ENCODE measurements around the gene MSRB1.
"Not testable (repeated sequence)": the region's sequence is repeated elsewhere in the genome, so short reads cannot be mapped to it uniquely, and the experiment has no call there.

Gene MSRB1

DNA sequence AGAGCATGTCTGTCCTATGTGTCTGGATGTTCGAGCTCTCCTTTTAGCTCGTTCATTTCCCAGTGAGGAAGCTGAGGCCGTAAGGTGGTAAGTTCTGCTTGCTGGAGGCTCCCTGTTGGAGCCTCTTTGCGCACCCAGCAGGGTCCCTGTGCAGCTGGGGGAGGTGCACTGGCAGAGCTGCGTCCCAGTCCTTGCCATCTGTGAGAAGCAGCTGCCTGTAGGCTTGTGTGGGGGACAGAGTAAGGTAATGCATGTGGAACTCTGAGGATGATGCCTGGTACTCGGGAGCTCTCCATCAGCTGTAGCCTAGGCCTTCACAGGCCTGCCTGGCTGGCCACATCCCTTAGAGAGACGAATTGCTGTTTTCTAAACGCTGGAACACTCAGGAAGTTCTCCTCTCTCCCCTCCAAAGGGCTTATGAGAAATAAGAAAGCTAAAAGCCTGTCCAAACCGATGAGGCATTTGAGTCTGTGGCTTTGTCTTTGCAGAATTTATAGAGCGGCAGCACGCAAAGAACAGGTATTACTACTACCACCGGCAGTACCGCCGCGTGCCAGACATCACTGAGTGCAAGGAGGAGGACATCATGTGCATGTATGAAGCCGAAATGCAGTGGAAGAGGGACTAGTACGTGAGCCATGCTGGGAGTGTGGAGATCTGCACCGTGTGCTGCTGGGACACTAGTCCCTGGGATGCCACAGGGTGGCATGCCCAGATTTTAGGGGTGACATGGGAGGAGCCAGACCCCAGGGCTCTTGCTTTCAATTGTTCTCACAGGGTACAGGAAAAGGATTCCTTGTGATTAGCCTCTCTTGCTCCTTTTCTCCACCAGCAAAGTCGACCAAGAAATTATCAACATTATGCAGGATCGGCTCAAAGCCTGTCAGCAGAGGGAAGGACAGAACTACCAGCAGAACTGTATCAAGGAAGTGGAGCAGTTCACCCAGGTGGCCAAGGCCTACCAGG is 17.9 kb upstream of the MSRB1 start:
- DNase-seq (ENCODE audit: low read depth in 2 of 2) = no peak

DNA sequence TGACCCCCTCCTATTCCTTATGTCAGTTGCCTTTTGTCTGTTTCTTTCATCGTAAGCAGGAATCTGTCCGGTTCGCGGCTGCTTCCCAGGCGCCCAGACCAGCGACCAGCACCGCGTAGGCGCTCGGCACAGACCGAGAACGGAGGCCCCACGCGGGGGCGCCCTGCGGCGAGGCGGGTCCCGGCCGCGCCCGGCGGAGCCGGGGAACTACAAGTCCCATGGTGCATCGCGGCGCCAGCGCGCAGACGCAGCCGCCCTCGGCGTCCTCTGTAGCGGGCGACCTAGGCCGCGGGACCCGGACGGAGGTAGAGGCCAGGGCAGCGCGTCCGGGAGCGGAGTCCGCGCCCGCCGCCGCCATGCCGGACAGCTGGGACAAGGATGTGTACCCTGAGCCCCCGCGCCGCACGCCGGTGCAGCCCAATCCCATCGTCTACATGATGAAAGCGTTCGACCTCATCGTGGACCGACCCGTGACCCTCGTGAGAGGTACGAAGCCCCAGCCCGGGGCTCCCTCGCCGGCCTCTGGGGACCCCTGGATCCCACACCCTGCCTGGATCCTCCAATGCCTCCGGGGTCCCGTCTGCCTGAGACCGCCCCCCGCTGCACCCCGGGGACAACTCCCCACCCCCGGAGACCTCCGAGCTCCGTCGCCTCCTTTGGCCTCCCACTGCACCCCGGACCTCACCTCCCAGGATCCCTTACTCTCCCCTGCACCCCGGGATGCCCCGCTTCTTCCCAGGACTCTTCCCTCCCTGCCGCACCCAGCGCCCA is 16.5 kb upstream of the MSRB1 start, which contains the start of gene NDUFB10:
Gene NDUFB10 (plus strand): TSS at position 270 of the 771 bp plus-strand sequence. CDS start 87 bp downstream, at position 357.
- peak; percentile 72 to 80 for DNase-seq (ENCODE audit: low read depth in 2 of 2)

DNA sequence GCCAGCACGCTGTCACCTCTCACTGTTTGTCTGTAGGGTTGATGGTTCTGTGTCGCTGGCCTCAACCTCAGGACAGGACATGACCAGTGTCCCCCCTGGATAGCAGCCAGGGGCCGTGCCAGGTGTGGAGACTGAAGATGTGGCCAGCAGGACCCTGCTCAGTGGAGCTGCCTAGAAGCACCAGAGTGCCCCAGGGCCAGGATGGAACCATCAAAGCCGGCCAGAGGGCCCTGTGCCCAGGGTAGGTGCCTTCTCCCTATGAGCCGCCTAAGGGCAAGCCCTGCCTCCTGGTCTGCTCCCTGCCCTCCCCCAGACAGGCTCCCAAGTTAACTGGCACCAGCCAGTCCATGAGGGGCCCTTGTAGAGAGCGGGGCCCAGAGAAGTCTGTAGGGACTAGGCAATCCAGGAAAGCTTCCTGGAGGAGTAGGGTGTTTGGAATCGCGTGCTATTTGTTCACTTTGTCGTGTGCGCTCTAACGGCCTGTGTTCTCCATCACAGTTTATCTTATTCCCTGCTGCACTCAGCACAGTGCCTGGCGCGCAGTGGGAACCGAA is 15.8 kb upstream of the MSRB1 start:
- DNase-seq (ENCODE audit: low read depth in 2 of 2) = no peak

DNA sequence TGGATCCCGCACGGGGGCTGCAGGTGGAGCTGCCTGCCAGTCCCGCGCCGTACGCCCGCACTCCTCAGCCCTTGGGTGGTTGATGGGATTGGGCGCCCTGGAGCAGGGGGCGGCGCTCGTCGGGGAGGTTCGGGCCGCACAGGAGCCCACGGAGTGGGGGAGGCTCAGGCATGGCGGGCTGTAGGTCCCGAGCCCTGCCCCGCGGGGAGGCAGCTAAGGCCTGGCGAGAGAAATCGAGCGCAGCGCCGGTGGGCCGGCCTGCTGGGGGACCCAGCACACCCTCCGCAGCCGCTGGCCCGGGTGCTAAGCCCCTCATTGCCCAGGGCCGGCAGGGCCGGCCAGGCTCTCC is 15.1 kb upstream of the MSRB1 start:
- not testable (repeated sequence) for DNase-seq (ENCODE audit: low read depth in 2 of 2)

DNA sequence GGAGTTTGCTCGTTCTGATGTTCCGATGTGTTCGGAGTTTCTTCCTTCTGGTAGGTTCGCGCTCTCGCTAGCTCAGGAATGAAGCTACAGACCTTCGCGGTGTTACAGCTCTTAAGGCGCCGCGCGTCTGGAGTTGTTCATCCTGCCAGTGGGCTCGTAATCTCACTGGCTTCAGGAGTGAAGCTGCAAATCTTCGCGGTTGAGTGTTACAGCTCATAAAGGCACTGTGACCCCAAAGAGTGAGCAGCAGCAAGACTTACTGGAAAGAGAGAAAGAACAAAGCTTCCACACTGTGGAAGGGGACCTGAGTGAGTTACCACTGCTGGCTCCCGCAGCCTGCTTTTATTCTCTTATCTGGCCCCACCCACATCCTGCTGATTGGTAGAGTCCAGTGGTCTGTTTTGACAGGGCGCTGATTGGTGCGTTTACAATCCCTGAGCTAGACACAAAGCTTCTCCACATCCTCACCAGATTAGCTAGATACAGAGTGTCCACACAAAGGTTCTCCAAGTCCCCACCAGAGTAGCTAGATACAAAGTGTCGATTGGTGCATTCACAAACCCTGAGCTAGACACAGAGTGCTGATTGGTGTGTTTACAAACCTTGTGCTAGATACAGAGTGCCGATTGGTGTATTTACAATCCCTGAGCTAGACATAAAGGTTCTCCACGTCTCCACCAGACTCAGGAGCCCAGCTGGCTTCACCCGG is 14.6 kb upstream of the MSRB1 start:
- not testable (repeated sequence) for DNase-seq (ENCODE audit: low read depth in 2 of 2)

DNA sequence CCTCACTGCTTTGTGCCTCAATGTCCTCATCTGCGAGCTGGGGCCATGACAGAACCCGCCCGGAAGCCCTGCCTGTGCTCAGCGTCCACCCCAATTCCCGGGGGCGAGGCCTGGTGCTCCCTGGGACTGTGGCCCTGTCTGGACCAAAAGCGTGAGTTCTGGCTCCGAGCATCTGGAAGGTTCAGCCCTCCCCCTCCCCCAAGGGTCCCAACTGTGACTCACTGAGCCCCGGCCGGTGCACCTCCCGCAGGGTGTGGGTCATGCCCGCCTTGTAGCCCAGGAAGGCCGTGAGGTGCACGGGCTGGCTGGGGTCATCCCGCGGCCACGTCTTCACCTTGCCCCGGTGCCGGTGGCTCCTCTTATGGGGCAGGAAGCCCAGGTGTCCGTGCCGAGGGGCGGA is 10.7 kb upstream of the MSRB1 start:
- no peak for DNase-seq (ENCODE audit: low read depth in 2 of 2)

DNA sequence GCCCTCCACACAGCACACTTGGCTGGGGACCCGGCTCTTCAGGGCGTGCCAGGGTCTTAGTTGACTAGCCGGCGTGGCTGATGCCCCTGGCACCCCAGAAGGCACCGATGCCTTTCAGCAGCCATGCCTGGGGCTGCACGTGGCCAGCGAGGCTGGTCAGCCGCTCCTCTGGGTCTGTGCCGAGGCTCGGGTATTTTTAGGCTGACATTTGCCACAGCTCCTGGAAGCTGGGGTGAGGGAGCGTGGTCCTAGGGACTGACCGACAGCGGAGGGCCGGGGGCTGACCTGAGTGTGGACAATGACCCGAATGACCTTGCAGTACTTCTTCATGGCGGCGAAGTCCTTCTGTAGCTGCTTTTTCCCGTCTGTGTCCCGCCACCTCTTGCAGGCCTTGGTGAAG is 7.6 kb upstream of the MSRB1 start:
- DNase-seq (ENCODE audit: low read depth in 2 of 2) = no peak

DNA sequence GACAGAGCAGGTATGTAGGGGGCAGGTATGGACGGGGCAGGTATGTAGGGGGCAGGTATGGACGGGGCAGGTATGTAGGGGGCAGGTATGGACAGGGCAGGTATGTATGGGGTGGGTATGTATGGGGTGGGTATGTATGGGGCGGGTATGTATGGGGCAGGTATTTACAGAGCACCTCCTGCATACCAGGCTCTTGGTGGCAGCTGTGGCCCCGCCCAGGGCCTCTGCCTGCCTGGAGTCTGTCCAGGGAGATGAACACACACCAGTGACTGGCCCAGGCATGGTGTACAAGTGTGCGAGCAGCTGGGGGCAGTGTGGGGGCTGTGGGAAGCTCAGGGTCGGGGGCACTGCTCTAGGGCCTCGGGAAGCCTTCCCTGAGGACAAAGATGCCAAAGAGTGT is 7.0 kb upstream of the MSRB1 start:
- no peak for DNase-seq (ENCODE audit: low read depth in 2 of 2)

DNA sequence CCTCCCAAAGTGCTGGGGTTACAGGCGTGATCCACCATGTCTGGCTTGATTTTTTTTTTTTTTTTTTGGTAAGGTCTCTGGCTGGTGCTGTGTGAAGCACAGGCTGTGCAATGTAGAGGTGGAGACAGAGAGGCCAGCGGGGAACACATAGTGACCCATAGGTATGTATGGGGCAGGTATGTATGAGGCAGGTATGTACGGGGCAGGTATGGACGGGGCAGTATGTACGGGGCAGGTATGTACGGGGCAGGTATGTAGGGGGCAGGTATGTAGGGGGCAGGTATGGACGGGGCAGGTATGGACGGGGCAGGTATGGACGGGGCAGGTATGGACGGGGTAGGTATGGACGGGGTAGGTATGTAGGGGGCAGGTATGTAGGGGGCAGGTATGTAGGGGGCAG is 6.5 kb upstream of the MSRB1 start:
- no peak for DNase-seq (ENCODE audit: low read depth in 2 of 2)

DNA sequence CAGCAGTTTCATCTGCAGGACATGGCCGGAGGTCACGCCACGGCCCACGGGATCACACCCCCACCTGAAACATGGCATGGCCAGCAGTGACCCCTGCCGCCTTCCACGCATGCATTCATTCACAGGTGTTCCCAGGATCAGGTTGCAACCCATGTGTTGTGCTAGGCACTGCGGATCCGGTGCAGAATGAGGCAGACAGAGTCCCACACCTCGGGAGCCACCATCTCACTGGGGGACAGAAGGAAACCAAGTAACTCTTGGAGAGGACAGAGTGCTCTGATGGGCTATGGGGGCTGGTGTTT is 4.3 kb upstream of the MSRB1 start:
- DNase-seq (ENCODE audit: low read depth in 2 of 2) = no peak

DNA sequence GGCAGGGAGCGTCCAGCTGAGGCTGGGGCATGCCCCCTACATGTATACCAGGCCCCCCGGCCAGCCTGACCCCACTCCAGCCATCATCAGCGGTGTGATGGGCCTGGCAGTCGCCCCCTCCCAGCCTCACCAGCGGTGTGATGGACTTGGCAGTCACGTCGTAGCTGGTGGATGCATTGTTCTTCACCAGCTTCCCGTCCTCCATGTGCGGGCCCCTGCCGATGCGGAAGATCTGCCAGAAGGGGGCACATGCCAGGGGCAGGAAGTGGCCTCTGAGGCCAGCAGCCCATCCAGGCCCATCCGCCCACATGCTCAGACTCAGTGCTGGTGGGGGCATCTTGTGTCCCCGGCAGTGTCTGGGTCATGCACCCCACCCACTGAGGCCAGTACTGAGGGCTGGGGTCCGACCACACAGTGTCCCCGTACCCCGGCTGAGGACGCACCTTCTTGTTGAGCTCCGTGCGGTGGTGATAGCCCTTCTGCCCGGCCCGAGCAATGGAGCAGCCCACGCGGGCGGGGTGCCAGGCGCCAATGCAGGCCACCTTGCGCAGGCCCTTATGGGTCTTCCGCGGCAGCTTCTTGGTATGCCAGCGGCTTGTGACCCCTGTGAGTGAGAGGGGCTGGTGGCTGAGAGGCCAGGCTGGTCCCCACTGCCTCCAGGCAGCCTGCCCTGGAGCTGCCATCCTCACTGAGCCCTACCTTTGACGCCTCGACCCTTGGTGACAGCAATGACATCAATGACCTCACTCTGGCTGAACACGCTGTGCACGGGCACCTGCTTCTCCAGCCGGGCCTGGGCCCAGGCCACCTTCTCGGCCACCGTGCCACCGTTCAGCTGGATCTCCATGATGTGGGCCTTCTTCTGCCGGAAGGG is 3.7 kb upstream of the MSRB1 start:
- no peak for DNase-seq (ENCODE audit: low read depth in 2 of 2)

DNA sequence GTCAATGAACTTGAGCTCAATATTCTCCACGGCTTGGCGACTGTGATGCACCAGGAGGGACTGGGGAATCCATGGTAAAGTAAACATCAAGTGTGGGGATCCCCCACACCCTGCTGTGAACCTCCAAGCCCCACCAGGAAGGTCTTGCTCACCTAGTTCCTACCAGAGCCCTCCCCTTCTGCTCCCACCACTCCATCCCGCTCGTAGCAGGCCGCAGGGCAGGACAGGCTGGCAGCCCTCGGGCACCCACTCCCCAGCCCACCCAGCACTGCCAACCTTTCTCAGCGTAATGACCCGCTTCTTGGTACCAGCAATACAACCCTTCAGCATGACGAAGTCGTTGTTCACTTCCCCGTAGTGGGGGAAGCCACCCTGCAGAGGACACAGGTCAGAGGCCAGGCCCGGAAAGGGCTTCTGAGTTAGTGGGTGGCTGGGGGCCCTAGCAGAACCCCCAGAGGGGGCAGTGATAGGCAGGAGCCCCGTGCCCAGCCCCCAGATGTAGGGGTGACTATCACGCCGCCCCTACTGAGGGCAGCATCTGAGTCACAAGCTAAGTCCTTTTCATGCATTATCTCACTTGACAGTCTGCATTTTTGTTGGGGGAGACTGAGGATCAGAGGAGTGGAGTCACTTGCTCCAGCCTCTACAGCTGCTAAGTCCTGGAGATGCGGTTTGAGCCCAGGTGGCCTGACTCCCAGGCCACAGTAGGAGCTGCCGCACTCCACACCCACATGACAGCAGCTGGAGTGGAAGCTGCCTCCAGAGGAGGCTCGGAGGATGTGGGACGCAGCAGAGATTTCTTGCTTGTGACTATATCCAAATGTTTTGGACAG is 2.8 kb upstream of the MSRB1 start:
- DNase-seq (ENCODE audit: low read depth in 2 of 2) = no peak

DNA sequence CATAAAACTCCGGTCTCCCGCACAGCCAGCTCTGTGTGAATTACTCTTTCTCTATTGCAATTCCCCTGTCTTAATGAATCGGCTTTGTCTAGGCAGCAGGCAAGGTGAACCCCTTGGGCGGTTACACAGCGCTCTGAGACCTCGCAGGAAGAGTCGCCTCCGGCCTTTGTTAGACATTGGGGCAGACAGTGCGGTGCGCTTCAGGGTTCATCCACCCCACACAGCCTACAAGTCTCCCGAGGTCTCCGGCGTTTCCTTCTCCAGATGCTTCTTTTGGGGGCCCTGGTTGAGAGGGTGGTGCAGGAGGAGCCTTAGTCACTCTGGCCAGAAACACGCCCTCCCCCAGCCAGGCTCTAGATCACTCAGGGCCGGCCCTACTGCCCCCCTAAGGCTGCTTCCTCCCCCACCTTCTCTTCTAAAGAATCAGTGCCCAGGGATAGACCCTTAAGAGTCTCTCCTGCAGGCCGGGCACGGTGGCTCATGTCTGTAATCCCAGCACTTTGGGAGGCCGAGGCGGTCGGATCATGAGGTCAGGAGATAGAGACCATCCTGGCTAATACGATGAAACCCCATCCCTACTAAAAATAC is 1.7 kb upstream of the MSRB1 start:
- DNase-seq (ENCODE audit: low read depth in 2 of 2) = no peak

DNA sequence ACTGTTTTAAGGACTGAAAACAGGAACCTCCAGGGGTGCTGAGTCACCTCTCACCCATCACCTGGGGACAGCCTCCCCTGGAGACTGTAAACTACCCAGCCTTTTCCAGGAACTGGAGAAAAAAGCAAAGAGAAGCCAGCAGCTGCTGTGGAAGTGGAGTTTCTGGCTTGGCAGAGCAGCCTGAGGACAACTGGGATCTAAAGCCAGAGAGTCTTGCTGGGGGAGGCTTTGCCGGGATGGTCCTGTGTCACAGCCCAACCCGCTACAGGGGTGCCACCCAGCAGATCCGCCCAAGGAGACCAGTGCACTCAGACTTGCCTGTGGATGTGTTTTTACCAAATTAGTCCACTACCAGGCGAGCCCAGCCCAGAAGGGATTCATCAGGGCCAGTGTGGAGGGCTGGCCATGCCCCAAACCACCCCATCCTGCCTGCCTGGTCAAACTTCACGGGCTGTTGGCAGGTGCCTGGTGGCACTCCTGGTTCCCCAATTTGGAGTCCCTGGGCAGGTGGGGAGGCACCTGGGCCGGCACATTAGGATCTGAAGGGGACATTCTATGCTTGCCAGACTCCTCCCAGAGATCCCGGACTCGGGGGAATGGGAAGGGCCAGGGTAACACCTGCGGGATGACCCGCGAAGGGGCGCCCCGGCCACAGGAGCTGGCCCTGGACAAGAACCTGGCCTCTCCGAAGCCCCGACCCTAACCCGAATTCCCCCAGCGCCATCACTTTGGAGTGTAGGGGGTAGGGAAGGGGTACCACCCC is 771 bp downstream of the MSRB1 start:
- DNase-seq (ENCODE audit: low read depth in 2 of 2) = no peak

DNA sequence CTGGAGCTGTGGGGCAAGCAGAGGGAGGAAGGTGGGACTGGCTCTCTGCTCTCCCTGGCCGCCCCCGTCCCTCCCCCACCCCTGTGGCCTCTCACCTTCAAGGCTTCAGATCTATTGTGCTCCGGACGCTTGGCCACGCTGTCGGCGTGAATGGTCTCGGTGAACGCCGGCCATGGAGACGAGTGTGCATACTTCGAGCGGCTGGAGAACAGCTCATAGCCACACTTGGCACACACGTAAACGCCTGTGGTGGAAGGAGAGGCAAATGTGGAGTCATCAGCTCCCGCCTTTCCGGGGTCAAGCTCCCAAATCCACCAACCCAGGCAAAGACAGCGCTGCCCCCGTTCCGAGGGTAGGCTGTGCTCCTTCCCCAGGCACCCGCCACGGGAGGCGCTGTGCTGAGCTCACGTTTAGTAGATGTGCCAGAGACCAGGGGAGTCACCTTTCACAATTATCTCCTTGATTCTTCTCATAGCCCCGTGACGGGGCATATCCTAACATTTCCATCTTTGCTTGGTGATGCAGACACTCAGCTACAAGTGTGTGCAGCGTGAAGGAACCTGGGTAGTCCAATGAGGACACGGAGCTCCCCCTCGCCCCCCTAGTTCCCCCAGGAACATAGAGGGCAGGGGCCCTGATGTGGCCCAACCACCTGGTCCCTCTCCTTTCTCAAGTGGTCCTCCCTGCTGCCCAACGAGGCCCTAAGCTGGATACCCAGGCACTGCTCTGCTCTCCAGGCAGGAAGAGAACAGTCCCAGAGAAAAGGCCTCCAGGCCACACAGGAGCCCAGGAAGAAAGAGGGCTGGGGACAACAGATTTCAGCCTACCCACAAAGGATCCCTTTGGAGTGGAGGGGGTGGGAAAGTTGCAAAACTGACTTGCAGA is 1.6 kb downstream of the MSRB1 start:
- DNase-seq (ENCODE audit: low read depth in 2 of 2) = no peak

DNA sequence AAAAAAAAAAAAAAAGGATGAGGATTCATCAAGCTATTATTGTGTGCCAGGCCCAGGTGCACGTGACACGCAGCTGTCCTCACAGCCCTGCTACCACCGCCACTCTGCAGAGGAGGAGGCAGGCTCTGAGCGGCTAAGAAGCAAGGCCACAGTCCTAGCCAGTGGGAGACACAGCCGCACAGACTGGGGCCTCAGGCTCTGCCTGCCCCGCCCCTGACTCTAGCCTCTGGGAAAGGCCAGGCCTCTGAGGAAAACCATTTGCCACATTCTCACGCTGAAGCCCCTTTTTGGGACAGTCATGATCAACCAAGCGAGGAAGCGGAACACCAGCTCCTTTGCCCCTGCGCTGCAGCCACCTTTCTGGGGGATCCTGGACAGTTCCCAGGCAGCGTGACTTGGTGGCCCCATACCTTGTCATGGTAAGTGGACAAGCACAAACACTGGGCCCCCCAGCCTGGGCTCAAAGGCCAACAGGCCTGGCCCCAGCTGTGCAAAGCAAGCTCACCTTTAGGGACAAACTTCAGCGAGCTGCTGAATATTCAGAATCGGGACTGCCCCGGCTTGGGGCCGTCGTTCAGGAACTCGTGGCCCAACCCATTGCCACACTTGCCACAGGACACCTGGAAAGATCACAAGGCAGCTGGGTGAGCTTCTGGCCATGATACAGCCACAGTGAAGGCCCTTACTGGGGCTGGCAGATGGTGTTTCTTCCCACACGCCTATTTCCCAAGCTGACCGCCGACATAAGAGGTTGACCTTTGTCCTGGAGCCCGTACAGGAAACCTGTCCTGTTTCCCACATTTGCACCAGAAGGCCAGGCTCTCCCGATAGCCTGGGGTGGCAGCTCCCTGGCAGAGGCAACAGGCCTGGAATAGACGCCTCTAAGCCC is 2.5 kb downstream of the MSRB1 start:
- no peak for DNase-seq (ENCODE audit: low read depth in 2 of 2)

DNA sequence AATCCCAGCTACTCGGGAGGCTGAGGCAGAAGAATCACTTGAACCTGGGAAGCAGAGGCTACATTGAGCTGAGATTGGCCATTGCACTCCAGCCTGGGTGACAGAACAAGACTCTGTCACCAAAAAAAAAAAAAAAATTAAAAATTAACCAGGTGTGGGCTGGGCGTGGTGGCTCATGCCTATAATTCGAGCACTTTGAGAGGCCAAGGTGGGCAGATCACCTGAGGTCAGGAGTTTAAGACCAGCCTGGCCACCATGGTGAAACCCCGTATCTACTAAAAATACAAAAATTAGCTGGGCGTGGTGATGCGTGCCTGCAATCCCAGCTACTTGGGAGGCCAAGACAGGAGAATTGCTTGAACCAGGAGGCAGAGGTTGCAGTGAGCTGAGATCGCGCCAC is 3.2 kb downstream of the MSRB1 start:
- not testable (repeated sequence) for DNase-seq (ENCODE audit: low read depth in 2 of 2)
